B cell (primary cell): ENCODE measurements around the gene GNB1.

Experiments
- EZH2 ChIP-seq: IDR thresholded peaks from 2 replicates; pipeline ENCODE4 v1.6.1; 2012; ENCODE audit warnings: borderline replicate concordance, low read depth, mild to moderate bottlenecking, moderate library complexity, low read length; ENCODE audit not compliant: insufficient read depth, poor library complexity, severe bottlenecking
- TF ChIP-seq, protein P1 (sequence below): fragments of 200-600 bp; IDR thresholded peaks from one replicate; pipeline ENCODE4 v1.8.0; 2022; ENCODE audit warnings: antibody characterized with exemption, mild to moderate bottlenecking

DNA sequence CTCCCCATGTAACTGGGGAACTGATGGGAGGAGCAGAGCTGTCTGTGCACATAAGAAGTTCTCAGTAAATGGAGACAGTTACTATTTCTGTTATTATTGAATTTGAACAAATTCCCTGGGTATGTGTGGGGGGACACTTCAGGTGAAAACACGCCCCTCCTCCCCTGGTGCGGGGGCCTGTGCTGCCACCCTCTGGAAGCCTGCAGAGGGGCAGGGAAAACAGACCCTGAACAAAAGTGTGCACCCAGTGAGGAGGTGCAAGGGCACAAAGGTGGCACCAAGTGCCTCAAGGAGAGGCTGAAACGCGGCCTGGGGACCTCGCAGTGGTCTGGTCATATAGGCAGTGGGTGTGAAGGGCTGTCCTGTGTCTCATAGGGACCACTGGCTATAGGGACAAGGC is 94.4 kb downstream of the GNB1 start:
- TF ChIP-seq, protein P1, sequence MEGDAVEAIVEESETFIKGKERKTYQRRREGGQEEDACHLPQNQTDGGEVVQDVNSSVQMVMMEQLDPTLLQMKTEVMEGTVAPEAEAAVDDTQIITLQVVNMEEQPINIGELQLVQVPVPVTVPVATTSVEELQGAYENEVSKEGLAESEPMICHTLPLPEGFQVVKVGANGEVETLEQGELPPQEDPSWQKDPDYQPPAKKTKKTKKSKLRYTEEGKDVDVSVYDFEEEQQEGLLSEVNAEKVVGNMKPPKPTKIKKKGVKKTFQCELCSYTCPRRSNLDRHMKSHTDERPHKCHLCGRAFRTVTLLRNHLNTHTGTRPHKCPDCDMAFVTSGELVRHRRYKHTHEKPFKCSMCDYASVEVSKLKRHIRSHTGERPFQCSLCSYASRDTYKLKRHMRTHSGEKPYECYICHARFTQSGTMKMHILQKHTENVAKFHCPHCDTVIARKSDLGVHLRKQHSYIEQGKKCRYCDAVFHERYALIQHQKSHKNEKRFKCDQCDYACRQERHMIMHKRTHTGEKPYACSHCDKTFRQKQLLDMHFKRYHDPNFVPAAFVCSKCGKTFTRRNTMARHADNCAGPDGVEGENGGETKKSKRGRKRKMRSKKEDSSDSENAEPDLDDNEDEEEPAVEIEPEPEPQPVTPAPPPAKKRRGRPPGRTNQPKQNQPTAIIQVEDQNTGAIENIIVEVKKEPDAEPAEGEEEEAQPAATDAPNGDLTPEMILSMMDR: peak; percentile 36
- no peak for TF ChIP-seq EZH2
